Astrocyte of the hippocampus (primary cell): Measurements from ENCODE around the gene CGREF1.
"Not testable (repeated sequence)": the region's sequence is repeated elsewhere in the genome, so short reads cannot be mapped to it uniquely, and the experiment has no call there.

Experiments used
- DNase-seq: peaks from one replicate; pipeline ENCODE4 v3.0.0; 2011; ENCODE audit warnings: low read depth, low spot score

Gene CGREF1

DNA sequence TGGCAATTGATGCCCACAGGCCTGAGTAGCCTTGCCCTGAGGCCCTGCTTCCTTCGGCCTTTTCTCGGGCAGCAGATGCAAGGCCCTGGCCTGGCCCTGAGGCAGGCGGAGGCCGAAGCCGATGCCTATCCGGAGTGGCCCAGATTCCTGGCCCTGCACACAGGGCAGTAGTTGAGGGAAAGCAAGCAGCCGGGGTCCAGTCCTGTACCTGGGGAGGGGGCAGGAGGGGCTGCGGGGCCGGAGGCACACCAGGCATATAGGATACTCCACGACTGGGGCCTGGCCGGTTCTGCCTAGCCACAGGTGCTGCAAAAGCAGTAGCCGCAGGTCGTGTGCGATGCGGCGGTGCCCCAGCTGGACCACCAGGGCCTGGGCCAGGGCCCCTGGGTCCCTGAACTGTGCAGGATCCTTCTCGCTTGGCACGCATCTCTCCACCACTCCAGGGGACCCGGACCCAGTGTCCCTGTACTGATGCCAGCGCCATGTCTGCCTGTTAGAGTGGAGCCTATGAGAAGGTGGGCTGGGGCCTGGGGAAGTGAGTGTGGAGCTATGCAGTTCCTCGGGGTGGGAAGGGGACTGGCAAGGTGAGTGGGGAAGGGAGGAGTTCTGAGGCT lies 18.5 kb upstream of the CGREF1 start:
- no peak for DNase-seq

DNA sequence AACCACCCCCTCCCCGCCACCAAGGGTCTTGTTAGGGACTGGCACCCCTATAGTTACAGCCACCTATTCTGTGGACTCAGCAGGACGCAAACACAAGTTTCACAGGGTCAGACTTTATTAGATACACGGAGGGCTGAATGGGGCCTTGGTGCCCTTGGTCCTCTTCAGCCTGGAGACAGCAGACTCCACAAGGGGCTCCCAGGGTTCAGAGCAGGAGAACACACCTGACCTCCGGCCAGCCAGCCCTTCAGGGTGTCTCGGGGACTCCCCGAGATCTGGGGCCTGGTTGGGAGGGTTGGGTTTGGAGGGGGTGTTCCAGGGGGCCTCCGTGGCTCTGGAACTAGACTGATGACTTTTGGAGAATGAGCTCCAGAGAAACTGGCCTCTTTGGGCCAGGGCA lies 17.8 kb upstream of the CGREF1 start:
- no peak for DNase-seq

DNA sequence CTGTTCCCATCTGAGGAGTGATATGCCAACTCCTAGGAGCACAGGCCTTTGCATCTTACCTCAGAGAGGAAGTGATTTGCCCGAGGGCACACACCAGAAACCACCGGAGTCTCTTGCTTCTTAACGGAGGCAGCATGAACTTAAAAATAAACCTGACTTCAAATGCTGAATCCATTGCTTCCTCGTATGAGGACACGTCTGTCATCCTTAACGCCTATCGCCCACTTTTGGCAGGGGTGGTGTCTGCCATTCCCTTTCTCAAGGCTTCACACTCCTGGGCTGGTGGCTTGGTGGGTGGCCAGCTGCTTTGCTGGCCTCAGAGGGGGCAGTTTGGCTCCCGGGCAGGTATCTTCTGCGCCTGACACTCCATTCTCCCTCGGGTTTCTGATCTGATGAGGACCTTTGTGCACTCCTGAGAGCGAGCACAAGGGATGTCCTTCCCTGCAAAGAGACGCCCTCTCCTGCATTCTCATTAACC lies 16.6 kb upstream of the CGREF1 start:
- DNase-seq: no peak

DNA sequence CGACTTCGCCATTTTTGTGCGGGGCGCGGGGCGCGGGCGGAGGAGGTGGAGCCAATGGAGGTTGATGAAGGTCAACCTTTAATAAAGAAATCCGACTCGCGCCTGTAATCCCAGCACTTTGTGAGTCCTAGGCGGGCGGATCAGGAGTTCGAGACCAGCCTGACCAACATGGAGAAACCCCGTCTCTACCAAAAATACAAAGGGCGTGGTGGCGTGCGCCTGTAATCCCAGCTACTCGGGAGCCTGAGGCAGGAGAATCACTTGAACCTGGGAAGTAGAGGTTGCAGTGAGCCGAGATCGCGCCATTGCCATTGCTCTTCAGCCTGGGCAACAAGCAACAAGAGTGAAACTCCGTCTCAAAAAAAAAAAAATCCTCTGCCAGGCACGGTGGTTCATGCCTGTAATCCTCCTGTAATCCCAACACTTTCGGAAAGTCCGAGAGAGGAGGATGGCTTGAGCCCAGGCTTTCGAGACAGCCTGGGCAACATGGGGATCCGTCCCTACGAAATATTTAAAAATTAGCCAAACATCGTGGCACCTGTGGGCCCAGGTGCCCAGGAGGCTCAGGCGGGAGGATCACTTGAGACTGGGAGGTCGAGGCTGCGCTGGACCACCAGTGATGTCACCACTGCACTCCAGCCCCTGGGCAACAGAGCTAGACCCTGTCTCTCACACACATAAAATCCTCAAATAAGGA lies 16.0 kb upstream of the CGREF1 start:
- DNase-seq: no peak

DNA sequence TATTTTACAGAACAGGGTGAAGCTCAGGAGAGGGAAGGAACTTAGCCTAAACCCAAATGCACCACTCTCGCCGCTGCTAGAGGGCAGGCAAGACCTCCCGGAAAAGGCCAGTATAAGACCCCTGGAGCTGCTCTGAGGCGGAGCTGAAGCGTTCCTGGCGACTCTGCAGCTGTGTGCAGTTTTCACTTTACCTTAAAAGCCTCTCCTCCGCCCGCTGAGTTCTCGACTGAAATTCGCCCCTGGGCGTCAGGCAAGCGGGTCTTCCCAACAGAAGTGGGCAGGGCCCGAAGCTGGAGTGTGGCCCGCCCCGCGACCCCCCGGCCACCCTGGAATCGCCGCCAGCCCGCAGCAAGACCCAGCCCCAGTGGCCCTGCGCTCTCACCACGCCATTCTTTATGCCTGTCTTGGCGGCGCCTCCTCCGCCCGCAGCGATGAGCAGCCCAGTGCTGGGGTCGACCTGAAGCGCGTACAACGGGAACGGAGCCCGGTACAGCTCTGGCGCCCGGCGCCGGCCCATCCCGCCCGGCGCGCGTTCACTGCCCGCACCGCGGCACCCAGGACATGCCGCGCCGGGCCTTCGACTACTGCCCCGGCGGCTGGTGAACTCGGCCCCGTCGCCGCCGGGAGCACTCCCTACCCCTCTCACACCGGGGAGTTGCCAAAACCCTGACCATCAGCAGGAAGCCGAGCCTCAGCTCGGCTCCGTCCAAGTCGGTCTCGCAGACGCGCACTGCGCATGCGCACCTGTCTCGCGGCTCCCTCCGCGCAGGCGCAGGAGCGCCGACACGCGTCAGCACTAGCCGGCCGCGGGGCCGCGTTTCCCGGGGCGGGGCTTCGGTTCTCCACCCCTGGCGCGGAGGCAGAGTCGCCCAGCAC lies 15.2 kb upstream of the CGREF1 start, which contains the start of gene PREB:
TSS of gene PREB (minus strand) at position 732 of the 876 bp plus-strand sequence. CDS start at position 517, 215 bp downstream.
- peak; percentile 99 for DNase-seq

DNA sequence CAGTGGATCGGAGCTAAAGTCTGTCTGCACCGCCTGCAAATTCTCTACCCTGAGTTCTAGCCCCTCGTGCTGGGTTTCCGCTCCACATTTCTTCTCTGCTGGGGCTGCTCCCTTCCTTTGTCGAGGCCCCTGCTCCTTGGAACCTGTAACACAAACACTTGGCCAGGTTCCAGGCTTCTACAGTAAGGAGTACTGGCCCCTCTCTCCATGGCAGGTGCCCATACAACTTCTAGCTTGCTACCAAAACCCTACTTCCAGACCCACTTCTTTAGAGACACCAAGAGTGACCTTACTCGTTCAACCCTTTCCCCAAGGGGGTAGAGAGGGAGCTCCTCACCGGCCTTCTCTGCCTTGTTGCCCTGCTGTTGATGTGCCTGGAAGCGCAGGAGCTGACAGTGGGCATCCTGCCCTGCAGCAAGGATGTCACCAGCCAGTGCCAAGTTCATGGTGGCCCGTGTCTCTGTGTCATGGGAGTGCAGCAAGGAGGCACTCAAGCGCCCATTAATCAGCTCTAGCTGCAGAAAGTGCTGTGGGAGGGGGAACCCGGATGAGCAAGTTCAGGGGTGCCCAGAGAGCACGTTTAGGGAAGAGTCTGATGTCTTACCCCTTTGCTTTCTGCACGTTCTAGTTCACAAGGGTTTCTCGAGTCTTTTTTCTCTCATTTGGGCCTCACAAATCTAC lies 14.4 kb upstream of the CGREF1 start:
- no peak for DNase-seq

DNA sequence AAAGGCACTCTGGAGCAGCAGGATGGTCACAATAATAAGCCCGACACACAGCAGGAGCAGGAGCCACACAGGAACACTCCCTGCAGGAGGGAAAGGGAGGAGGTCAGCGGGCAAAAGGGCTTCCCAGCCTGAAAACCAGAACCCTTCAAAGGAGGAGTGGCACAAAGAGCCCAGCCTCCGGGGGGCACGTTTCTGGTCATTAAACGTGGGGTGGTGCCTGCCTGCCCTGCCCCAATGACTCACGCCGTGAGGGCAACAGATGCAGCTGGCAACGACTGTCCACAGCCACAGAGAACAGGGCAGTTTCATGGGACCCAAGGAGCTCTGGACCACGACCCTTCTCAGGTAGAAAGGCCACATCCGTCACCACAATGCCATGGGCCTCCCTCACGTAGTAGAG lies 12.5 kb upstream of the CGREF1 start:
- no peak for DNase-seq

DNA sequence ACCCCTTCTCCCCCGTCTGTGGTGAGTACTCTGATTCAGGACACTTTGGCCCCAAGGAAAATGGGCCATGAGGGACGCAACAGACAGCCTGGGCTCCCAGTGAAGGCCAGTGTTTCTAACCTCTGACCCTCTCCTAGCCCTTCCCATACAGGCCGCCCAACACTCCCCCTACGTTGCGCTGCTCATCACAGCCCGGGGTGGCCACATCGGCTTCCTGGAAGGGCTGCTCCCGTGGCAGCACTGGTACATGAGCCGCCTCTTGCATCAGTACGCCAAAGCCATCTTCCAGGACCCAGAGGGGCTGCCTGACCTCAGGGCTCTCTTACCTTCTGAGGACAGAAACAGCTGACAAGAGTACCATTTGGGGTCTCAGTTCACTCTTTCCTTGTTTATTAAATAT lies 11.5 kb upstream of the CGREF1 start:
- DNase-seq: no peak

DNA sequence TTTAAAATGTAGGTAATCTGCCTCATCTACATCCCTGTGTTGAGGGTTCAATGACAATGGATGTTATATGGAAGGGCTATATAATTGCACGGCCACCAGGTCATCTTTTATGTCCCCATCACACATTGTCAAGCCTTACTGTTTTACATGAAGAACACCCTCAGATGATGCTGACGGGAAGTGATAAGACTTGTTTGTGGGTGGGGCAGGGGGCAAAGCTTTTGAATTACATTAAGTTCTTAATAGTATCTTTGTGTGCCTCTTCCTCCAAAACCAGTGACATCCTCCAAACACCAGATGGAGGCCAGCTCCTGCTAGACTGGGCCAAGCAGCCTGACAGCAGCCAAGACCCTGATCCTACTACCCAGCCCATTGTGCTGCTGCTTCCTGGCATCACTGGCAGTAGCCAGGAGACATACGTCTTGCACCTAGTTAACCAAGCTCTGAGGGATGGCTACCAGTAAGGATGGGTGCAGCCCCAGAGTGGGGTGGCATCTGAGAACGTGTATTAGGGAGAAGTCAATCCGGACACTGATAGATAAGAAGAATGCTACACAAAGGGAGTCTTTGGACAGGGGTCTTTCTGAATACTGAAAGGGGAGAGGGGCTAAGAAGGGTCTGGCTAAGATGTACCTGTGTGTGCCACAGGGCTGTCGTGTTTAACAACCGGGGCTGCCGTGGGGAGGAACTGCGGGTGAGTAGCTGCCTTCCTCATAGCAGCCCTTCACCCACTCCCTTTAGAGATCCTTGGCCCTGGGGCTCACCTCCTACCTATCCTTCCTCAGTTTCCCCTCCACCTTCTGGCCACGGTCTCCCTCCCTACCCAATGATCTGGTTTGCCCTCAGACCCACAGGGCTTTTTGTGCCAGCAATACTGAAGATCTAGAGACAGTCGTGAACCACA lies 10.0 kb upstream of the CGREF1 start:
- DNase-seq: no peak

DNA sequence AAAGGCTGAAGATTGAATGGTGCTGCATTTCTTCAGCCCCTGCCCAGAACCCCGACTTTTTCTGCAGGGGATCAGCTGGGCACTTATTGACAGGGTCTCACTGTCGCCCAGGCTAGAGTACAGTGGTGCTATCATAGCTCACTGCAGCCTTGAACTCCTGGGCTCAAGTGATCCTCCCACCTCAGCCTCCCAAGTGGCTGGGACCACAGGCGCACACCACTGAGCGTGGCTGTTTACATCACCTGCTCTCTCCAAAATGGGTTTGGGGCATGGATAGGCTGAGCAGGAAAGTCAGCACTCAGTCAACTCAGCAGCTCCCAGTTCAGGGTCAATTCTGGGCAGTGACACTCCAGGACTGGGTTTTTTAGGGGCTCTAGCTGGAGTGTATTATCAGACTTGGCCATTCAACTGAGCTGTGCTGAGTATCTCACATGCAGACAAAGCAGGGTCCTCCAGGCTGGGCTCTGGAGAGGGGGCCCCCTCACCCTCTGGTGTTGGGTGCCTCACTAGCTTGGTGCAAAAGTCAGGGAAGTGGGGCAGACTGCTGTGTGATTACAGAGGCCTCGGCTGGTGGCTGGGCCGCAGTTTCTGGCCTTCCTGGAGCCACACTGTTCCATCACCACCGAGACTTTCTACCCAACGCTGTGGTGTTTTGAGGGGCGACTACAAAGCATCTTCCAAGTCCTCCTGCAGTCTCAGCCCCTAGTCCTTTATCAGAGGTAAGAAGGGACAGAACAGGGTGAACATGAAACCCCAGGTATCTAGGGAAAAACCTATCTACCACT lies 9.1 kb upstream of the CGREF1 start:
- no peak for DNase-seq

DNA sequence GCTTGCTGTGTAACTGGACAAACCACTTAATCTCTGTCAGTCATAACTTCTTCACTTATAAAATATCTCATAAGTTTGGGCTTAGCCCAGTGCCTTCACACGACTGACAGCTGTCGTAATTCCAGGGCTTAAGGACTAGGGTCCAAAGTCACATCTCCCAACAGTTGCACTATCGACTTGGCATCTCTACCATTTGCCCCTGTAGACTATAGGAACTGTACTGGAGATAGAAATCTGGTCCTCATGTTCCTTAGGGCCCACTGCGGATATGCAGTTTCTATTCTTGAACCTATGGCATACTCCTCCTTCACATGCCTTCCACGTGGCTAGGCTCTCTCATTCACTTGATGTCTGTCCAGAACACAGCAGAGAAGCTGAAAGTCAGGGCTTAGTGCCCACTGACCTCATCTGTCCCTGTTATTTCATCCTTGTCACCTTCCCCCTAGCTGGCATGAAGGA lies 7.4 kb upstream of the CGREF1 start:
- no peak for DNase-seq

DNA sequence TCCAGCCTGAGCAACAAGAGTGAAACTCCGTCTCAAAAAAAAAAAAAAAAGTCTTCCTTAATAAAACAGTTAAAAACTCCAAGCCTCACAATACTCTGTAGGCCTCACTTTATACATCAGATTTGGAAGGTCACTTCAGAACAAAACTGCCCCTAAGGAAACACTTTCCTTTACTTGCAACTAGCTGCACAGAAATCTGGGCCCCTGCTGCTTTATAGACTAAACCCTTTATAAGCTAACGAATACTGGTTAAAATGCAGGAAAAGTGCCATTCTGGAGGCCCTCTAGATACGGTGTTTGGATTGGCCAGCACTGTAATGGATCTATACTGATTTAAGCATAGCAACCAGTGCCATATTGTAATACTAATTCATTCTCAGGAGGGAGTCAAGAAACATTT lies 6.2 kb upstream of the CGREF1 start:
- no peak for DNase-seq

DNA sequence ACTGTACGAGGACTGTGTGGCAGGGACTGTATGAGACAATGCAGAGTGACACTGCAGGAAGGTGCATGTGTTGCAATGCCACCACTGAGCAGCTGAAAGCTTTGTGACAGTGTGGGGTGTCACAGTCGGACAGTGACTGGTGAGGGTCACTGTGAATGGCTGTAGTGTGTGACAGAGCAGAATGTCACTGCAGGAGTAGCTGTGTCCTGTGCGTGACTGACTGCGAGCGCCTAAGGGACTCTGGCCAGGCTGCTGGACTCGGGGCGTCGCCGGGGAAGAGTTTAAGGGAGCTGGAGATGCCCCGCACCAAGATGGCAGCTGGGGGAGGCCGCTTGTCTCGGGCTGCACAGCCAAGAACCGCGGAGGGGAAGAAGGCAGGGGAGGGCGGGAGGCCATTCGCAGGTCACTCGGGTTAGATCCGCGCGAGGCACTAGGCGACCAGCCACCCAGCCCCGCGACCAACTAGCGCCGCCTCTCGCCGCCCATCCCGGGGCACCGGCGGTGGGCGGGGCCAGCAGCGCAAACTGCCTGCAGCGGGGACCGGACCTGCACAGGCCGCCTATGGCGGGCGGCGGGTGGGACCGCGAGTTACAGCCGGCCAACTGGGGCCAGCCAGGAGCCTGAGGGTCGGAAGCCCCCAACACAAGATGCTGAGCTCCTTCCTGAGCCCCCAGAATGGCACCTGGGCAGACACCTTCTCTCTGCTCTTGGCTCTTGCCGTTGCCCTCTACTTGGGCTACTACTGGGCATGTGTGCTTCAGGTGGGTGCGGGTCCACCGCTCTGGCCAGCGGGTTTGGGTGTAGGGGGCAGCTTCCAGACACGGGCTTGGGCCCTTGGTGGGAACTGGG lies 4.6 kb upstream of the CGREF1 start, which contains the start of gene ABHD1:
TSS of gene ABHD1 (plus strand) at position 514 of the 849 bp plus-strand sequence. CDS start at position 648, 134 bp downstream.
- DNase-seq: peak; percentile 53

DNA sequence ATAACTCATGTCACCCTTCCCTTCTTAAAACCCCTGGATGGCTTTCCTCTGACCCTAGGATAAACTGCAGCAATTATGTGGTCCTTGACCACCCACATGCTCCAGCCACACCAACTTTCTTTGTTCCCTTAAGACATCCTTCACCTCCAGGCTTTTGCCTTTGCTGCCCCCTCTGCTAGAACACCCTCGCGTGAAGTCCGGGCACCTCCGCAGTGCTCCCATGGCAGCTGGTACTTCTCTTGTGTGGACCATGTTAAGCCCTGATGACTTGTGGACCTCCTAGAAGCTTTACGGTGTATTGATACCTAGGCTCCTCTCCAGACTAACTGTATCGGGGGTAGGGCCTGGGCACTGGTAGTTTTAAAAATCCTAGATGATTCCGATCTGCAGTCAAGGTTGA lies 3.9 kb upstream of the CGREF1 start:
- DNase-seq: no peak

DNA sequence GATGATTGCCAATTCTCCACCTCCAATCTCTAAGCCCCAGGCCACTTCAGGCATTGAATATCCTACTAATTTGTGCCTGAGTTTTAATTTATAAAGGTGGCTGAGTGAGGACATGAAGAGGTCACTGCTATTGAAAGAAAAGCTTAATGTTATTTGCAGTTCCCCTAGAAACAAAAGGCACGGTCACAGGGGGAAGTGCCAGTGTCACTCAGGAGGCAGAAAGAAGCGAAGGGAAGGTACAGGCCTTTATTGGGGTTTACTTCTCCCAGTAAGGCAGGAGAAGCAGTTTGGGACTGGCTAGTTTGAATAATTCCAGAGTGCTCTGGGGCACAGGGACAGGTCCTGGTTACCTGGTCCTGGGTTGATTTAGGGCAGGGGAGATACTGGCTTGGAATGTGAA lies 3.0 kb upstream of the CGREF1 start:
- DNase-seq: no peak

DNA sequence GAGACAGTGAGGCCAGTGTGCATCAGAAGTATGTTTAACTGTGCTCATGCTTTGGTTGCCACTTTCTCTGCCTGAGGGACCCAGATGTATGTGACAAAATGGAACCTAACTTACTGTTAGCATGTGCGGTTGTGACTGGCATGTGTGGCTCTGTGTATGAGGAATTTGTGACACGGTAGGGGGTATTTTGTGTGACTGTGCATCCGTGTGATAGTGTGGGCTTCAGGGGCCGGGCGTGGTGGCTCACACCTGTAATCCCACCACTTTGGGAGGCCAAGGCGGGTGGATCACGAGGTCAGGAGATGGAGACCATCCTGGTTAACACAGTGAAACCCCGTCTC lies 372 bp upstream of the CGREF1 start:
- not testable (repeated sequence) for DNase-seq

DNA sequence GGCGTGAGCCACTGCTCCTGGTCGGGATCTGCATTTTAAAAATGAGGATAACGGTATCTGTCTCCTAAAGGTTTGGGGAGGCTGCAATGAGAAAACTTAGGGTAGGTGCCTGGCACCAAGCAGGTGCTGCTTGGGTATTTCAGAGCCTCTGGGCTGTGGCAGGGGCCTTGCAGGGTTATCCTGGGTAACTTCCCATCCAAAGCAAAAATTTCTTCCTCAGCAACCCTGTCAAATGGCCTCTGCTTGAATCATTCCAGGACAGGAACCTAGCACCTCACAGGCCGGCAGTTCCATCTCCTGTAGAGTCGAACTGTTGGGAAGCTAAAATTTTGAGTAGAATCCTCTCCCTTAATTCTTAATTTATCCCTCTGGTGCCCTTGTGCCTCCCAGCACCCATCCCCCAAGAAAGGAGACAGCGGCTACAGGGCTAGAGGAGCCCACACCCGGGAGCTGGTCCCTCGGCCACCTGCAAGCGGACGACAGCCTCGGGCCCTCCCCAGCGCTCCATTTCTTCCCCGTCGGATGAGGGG lies 868 bp downstream of the CGREF1 start:
- DNase-seq: peak; percentile 8

DNA sequence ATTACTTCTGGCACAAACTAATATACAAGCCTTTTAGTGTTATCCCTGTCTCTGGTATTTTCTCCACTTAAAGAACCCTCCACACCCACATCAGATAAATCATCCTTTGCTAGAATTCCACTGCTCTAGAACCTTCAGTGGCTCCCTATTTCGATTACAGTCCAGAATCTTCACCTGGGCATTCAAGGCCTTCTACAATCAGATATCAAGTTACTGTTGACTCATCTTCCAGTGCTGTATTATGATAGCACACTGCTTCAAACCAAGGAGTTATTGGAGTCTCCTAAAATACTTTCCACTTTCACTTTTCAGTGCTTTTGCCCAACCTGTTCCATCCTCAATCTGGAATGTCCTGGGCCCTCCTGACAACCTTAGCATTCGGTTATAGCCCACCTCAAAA lies 3.4 kb downstream of the CGREF1 start:
- no peak for DNase-seq
